HG03025 (cell line): ENCODE results near the gene GSTA5.
"Not testable (repeated sequence)": the region's sequence is repeated elsewhere in the genome, so short reads cannot be mapped to it uniquely, and the experiment has no call there.

Experiments
- ATAC-seq: cut with Tn5 transposase; IDR thresholded peaks from one replicate; pipeline ENCODE4 v1.9.1; 2021; ENCODE audit warnings: mild to moderate bottlenecking, moderate library complexity; ENCODE audit not compliant: unreplicated experiment, low FRiP score

Gene GSTA5

GRCh38 chr6:52839124-52840055 is 1.2 kb downstream of the GSTA5 start:
- ATAC-seq, result peak; percentile 63

DNA sequence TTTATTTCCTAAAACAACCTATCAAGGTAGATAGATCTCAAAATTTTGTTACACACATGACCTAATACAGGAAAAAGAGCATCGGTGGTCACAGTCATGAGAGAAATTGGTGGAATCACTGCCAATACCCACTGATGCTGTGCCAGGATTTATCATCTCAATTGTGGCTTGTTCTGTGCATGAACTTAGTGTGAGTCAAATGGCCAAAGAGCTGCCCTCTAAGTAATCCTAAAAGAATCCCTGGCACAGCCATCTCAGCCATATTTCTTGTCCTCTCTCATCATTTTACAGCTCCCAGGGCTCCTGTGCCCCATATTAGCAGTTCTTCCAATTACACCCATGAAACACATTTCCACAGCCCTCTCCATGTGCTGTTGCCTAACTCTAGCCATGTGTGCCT is 6.1 kb downstream of the GSTA5 start:
- ATAC-seq, result no peak

DNA sequence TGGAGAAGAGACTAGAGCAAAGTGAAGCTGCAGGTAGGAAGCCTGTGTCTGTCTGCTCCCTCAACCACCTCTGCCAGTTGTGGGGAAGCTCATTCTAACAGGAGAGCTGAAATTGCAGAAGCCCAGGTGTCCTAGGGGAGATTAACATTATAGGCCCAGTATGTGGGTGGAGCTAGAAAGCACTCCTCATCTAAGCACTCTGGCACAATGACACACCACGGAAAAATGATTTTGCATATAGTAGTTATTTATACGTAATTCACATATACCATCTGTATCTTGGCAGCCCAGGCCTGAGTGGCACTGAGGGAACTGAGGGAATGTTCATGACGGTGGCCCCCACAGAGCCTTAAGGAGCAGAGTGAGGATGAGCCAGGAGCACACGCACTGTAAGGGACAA is 9.7 kb downstream of the GSTA5 start:
- ATAC-seq, result not testable (repeated sequence)

- no peak for ATAC-seq
Measured at GRCh38 chr6:52829046-52829817, 11.4 kb downstream of the GSTA5 start.

GRCh38 chr6:52828621-52829020 is 12.0 kb downstream of the GSTA5 start:
- not testable (repeated sequence) for ATAC-seq

- not testable (repeated sequence) for ATAC-seq
Measured at GRCh38 chr6:52827073-52827783, 13.4 kb downstream of the GSTA5 start.

- ATAC-seq, result no peak
Measured at GRCh38 chr6:52826513-52826912, 14.1 kb downstream of the GSTA5 start.

DNA sequence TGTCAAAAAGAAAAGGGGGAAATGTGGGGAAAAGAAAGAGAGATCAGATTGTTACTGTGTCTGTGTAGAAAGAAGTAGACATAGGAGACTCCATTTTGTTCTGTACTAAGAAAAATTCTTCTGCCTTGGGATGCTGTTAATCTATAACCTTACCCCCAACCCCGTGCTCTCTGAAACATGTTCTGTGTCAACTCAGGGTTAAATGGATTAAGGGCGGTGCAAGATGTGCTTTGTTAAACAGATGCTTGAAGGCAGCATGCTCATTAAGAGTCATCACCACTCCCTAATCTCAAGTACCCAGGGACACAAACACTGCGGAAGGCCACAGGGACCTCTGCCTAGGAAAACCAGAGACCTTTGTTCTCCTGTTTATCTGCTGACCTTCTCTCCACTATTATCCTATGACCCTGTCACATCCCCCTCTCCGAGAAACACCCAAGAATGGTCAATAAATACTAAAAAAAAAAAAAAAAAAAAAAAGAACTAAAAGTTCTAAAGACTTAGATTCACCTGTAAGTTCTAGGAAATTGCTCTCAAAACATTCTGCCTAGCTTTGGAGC is 14.6 kb downstream of the GSTA5 start:
- ATAC-seq, result not testable (repeated sequence)

DNA sequence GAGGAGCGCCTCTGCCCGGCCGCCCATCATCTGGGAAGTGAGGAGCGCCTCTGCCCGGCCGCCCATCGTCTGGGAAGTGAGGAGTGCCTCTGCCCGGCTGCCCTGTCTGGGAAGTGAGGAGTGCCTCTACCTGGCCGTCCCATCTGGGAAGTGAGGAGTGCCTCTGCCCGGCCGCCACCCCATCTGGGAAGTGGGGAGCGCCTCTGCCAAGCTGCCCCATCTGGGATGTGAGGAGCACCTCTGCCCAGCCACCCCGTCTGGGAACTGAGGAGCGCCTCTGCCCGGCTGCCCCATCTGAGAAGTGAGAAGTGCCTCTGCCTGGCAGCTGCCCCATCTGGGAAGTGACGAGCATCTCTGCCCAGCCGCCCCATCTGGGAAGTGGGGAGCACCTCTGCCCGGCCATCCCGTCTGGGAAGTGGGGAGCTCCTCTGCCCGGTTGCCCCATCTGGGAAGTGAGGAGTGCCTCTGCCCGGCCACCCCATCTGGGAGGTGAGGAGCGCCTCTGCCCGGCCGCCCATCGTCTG is 15.3 kb downstream of the GSTA5 start:
- not testable (repeated sequence) for ATAC-seq

DNA sequence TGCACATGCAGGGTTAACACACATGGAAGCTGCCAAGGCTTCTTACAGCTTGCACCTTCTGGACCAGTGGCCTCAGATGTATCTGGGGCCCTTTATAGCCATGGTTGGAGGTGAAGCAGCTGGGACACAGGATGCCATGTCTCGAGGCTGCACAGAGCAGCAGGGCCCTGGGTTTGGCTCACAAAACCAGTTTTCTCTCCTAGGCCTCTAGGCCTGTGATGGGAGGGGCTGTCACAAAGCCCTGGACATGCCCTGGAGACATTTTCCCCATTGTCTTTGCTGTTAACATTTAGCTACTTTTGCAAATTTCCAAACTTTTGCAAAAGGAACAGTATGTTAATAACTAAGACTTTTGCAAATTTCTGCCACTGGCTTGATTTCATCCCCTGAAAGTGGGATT is 18.8 kb downstream of the GSTA5 start:
- ATAC-seq, result no peak

GRCh38 chr6:52820198-52820597 is 20.4 kb downstream of the GSTA5 start:
- ATAC-seq, result no peak

- ATAC-seq, result no peak
Measured at GRCh38 chr6:52815167-52816092, 25.2 kb downstream of the GSTA5 start.

DNA sequence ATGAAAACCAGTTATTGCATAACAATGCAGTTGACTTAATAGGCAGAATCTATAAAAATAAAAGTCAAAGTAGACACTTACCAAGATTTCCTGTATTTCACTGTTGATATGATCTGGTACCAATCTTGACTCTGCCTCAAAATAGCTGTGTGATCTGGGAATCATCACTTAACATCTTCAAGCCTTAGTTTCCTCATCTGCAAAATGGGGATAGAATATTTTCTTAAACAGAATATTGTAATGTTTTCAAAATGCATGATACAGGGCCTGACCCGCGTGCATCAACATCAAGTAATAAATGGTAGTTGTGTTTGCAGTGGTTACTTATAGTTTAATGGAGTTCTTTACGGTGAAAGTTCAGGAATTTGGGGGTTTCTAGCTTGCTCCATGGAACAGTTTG is 26.1 kb downstream of the GSTA5 start:
- ATAC-seq, result not testable (repeated sequence)

GRCh38 chr6:52809777-52810176 is 30.8 kb downstream of the GSTA5 start:
- not testable (repeated sequence) for ATAC-seq

- ATAC-seq, result no peak
Measured at GRCh38 chr6:52808660-52809059, 32.0 kb downstream of the GSTA5 start.

- ATAC-seq, result not testable (repeated sequence)
Measured at GRCh38 chr6:52803668-52804255, 36.9 kb downstream of the GSTA5 start, which contains the start of gene GSTA1. Gene GSTA1 (minus strand): TSS chr6:52803816. CDS start chr6:52799267, 4,549 bp downstream.

- no peak for ATAC-seq
Measured at GRCh38 chr6:52802806-52803205, 37.8 kb downstream of the GSTA5 start.

DNA sequence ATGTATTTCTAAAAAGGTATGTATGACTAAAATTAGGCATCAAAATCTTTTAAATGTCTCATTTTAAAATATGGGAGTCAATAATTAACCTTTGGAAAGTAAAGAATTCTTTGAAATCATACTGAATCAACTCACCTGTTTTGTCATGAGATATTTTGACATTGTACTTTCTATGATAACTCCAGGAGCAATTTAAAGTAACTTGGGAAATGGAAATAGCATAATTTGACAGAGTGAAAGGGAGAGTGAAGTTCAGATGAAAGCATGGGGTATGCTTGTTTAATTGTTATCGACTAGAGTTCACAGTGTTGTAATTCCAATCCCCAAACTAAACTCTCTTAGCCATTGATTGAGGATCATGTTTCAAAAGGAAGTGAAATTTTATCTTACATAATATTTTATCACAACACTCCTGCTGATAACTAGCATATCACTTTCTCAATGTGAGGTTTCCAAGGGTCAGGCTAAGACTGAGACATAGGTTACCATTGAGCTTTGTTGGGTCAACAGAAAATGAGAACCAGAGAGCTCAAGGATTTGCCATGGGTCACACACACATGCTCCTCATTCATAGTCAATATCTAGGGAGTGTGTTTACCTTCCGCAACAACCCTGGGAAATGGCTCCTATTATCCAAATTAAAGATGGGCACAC is 39.3 kb downstream of the GSTA5 start:
- no peak for ATAC-seq
